ENCODE data around the gene PRR23E.

The PRR23E gene

GRCh38 chr3:127165036-127165435, 27.9 kb upstream of the PRR23E start:
- DNase-seq = no peak

GRCh38 chr3:127165694-127166485, 27.0 kb upstream of the PRR23E start:
- no peak for DNase-seq

DNA sequence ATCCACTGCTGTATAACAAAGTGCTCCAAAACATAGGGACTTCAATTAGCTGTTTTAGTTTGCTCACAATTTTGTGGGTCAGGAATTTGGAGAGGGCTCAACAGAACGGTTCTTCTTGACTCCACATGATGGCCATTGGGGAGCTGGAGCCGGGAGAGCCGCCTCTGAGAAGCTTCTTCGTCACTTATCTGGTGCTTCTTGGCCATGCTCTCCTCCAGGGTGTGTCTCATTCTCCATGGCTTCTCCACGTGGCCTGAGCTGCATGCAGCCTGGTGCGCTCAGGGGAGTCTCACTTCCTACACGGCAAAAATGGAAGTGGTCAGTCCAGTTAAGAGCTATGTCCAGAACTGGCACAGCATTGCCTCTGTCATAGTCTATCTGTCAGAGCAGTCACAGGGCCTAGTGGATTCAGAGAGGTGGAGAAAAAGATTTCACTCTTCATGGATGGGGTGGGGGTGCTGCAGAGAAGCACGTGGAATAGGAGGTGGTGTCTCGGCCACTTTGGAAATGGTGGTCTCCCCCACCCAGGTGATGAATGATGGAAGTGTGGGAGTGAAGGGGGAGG, 26.3 kb upstream of the PRR23E start:
- no peak for DNase-seq

GRCh38 chr3:127167315-127168043, 25.5 kb upstream of the PRR23E start:
- no peak for DNase-seq

DNA sequence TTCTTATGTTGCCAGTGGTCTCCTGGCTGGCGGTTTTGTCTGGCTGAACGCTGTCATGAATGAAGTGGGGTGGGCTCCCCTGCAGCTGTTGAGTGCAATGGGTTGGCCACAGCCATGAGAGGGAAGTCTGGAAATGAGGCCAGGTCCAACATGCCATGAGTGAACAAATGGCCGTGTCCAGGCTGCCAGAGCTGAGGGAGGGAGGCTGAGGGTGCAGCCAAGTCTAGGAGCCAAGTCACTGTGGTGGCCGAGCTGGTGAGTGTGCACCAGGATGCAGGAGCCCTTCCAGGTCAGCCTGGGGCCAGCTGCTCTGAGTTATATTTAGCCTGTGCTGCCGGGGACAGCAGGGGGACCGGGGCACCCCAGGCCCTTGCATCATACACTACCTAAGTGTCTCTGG, 24.7 kb upstream of the PRR23E start:
- no peak for DNase-seq

DNA sequence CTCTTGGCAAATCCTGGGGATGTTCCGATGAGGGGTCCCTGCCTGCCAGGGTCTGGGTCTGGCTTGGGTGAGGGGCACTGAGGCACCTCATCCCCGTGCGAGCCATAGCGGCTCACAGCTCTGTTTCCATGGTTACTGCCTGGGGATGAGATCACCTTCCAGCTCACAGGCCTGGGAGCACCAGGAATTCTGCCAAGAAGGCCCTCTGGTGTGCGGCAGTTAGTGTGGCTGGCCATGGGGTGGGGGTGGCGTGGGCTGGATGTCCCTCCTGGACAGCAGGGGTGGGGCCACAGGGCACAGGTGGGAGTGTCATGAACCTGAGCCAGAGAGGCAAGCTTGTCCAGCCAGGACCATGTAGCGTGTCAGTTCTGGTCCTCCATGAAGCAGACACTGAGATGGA, 22.1 kb upstream of the PRR23E start:
- DNase-seq = no peak

DNA sequence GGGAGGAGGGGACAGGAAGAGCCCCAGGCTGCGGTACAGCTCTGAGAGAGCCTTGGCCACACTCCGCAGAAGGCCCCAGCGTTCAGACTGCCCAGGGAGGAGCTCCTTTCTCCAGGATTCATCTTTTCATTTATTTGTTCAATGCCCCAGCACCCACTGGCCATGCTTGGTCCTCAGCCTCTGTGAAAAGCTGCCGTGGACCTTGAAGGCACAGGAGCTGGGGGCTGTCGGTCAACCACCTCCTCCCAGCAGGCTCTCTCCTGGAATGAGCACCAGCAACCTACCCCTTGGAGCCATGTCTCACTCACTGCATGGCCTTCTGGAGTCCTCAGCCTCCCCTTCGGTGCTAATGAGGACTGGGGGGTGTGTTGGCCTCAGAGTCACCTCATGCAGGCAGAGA, 21.6 kb upstream of the PRR23E start:
- no peak for DNase-seq

- DNase-seq = no peak
These were observed 21.2 kb upstream of the PRR23E start for GRCh38 chr3:127171721-127172120.

GRCh38 chr3:127172211-127172610, 20.7 kb upstream of the PRR23E start:
- no peak for DNase-seq

DNA sequence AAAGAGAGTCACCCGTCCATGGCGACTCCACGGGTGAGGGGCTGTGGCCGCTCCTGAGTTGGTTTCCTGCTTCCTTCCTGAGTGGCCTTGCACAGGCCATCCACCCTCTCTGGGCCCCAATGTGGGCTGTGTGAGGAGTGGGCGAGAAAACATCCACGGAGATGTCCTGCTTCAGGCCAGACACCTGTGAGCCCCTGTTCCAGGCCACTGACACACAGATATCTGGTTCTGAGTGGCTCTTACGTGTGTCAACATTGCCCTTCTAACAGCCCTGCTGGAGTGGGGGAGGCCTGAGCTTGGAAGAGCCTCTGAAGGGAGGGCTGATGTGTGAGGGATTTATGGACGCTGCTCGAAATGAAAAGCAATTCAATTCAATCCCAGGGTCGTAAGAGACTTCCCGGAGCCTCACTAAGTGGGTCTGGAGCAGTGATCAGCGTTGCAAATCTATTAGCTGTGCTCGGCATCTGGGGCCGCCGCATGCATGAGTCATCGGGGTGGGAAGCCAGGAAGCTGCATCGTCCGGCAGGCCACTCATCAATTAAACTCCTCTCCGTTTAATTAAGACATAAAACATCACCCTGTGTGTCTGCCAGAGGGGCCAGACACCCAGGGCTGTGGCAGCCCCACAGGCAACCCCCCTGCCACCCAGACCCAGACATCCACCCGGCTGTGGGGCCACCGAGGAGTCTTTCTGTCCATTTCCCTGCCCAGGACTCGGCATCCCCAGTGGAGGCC, 20.0 kb upstream of the PRR23E start:
- no peak for DNase-seq

- no peak for DNase-seq
These were observed 19.3 kb upstream of the PRR23E start for GRCh38 chr3:127173516-127174166.

DNA sequence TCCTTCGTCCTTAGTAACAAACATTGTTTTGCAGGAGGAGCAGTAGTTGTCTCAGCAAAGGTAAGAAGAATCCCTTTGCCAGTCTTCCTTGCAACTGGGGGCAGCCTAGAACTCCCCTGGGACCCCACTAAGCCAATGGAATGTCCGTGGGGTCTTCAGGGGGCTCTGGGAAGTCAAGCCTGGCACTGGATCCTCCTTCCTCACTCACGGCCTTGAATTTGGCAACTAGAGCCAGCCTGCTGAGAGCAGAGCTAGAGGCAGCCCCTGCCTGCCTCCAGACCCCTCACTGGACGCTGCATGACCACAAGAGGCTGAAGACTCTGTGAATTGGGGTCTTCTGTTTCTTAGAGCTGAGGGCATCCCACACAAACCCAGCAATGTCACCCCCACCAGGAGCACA, 18.6 kb upstream of the PRR23E start:
- no peak for DNase-seq

GRCh38 chr3:127174715-127175140, 18.2 kb upstream of the PRR23E start:
- no peak for DNase-seq

- no peak for DNase-seq
These were observed 17.7 kb upstream of the PRR23E start for GRCh38 chr3:127175272-127175671.

DNA sequence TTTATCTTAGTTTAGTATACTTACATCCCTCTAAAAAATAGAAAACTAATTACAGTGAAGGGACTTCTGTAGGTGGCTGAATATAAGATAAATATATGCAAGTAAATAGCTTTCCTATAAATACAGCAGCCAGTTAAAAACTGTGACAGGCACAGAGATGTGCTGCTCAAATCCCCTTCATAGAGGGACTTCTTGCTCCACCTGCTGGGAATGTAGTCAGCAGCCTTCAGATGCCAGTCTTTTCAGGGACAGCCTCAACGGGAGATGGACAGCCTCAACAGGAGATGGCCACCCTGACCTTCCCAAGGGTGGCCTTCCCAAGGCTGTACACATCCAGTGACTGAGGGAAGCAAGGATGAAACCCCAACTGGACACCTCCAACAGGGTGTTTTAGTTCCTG, 15.7 kb upstream of the PRR23E start:
- DNase-seq = no peak

- DNase-seq = no peak
These were observed 12.1 kb upstream of the PRR23E start for GRCh38 chr3:127180859-127181258.

DNA sequence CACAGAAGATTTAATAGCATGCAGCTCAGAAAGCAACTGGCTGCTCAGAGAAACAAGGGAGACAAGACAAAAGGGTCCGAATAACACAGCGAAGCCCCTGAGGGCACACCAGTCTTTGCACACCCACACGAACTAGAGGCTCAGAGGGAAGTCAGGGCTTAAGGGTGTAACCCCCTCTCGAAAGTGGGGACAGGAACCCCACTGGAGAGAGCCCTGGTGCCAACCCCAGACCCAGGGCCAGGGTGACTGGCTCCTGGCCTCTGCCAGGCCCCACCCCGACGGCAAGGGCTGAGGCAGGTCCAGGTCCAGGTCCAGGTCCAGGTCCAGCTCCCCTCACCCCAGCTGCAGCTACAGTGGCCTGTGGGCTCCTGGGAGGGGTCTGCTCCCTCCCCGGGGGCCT, 10.5 kb upstream of the PRR23E start:
- DNase-seq = no peak

DNA sequence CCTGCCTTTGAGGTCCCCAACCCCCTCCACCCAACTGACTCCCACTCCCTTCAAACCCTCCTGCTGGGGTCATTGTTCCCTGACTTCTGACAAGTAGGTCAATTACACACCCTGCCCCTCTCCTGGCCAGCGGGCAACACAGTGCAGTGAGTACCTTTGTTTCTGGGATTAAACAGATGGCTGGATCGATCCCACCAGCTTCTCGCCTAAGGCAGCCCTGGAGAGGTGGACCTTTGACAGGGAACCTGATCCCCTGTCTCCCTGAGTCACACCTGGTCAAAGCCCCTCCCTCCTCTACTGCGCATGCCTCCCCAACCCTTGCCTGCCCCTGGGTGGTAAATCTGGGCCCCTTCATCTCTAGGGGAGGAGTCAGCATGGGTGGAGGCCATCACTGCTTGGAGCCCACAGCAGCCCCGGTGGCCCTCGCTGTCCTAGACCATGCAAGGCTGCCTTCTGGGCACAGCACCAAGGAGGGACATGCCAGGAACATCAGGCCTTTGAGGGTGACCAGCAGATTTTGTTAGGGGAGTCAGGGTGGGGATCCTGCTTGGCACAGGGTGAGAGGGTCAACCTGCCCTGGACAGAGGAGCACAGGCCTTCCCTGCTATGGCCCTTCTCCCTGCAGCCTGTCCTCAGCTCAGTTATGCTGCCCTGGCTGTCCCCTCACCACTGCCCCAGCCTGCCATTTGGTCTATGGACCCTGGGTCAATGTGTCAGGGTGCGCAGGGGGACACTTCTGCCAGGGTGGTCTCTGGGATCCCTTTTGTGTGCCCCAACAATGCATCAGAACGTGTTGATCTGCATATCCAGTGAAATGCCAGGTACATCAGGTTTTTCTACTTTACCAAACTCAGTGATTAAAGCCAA, 9.8 kb upstream of the PRR23E start:
- DNase-seq = no peak

GRCh38 chr3:127183931-127184869, 8.7 kb upstream of the PRR23E start:
- DNase-seq = no peak

DNA sequence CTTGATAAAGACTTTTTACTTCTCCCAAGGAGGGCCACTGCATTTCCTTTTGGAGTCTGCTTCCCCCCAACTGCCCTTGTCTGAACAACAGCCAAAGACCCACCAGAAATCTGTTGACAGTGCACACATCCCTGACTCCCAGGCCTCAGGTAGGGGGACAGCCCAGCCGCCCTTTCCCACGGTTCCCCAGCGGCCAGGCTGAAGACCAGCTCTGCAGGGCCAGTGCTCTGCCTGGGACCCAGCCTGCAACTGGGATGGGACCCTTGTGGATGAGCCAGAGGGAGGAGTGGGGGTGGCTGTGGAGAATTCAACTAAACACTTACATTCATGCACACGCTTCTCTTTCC, 8.1 kb upstream of the PRR23E start:
- no peak for DNase-seq

DNA sequence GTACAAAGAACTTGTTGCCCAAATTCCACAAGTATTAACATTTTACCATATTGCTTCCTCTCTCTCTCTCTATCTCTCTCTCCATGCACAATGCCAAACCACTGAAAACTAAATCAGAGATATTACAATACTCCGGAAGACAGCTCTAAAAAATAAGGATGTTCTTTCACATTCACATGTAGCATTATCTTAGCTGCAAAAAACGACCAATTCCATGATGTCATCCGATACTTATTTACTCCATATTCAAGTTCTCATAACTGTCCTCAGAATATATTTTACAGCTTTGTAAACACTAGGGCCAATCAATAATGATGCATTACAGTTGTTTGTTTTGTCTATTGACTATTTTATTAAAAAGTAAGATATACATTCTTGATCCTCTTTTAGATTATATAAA, 7.7 kb upstream of the PRR23E start:
- no peak for DNase-seq

All from CD4-positive, alpha-beta T cell treated with Interleukin-17A for 4 hours (primary cell).